Measurements from ENCODE around the gene SOX8. TPM values are rescaled to one million over a fixed set of nuclear protein-coding genes. Genes with fewer than 3 reads are reported as not detected.

Gene SOX8
- total and polyA plus RNA-seq, 2 donors from 2014 or later, result 0.17 to 1.0 TPM

DNA sequence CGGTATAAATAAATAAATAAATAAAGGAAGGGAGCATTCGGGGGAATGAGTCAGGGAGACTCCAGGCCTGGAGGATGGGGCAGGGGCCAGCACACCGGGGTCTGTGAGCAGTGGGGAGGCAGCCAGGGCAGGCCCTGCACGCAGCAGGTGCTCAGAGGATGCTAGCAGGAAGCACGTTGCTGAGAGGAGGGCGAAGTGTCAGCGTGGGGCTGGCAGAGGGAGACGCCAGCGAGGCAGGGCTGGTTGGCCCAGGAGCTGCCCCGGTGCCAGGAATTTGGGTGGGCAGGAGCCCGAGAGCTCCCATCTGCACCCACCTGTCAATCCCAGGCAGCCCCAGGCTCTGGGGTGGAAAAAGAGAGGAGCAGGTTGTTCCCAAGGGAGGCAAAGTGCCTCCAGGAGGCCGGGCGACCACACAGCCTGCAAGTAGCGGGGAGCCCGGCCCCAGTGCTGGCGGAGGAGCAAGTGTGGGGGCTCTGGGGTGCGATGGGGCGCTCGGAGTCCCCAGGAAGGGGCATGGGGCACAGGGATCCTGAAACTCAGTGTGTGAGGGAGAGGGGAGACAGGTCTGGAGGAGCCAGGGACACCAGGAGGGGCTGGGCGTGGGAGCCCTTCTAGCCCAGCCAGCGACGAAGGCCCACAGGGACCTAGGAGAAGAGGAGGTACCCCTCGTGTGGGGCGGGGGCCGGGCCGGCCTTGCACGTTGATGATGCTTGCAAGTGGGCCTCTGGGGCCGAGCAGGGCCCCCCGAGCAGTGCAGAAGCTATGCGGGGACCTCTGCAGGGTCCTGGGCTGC, 28.0 kb downstream of the SOX8 start:
- intact Hi-C loops (cut with DNase I), result no loop called here
- no peak for FAIRE-seq
- Histone ChIP-seq H3K9ac (ENCODE audit: low read length in 3 of 3) (no peak overlapping the region), H3K27ac (ENCODE audit: low read depth in 2 of 2, low read length in 2 of 2) (no peak overlapping the region), H3K4me3 (ENCODE audit: low read length in 3 of 3) (no peak overlapping the region), H3K36me3 (ENCODE audit: control insufficient read depth in 2 of 3, insufficient read depth in 3 of 3, low read length in 3 of 3) (no peaks in the 10 kb centered on the region), H3K27me3 (ENCODE audit: control insufficient read depth, insufficient read depth, low read length) (no peaks in the 10 kb centered on the region), H3K4me1 (ENCODE audit: control insufficient read depth in 2 of 3, insufficient read depth in 2 of 3, low read depth in 1 of 3, low read length in 3 of 3) (no peaks in the 10 kb centered on the region), H3K9me3 (ENCODE audit: control insufficient read depth in 2 of 3, insufficient read depth in 1 of 3, low read length in 3 of 3) (no peaks in the 10 kb centered on the region)
- TF ChIP-seq, protein P1, sequence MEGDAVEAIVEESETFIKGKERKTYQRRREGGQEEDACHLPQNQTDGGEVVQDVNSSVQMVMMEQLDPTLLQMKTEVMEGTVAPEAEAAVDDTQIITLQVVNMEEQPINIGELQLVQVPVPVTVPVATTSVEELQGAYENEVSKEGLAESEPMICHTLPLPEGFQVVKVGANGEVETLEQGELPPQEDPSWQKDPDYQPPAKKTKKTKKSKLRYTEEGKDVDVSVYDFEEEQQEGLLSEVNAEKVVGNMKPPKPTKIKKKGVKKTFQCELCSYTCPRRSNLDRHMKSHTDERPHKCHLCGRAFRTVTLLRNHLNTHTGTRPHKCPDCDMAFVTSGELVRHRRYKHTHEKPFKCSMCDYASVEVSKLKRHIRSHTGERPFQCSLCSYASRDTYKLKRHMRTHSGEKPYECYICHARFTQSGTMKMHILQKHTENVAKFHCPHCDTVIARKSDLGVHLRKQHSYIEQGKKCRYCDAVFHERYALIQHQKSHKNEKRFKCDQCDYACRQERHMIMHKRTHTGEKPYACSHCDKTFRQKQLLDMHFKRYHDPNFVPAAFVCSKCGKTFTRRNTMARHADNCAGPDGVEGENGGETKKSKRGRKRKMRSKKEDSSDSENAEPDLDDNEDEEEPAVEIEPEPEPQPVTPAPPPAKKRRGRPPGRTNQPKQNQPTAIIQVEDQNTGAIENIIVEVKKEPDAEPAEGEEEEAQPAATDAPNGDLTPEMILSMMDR (IDR thresholded peaks at IDR 0.05; ENCODE audit: borderline replicate concordance, extremely low read depth, insufficient read depth), result no peak
- no peak for DNase-seq

DNA sequence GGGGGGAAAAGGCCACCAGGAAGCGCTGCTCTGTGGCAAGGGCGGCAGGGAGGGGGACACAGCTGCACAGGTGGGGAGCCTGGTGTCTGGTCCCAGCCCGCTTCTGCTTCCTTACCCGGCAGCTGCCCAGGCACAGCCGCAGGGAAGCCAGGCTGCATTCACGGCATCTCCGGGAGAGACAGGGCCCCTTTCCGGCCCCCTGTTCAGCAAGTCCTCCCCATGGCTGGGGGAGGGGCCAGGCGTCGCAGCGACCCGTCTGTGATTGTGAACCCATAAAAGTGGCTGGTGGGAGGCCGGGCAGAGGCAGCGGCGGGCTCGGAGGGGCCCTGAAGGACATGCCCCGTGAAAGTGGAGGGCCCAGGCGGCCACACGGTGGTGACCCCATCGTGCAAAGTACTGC, 28.7 kb downstream of the SOX8 start:
- intact Hi-C loops (cut with DNase I), result no loop called here
- no peaks in the 10 kb centered on the region for H3K4me1 ChIP-seq (ENCODE audit: control insufficient read depth in 2 of 3, insufficient read depth in 2 of 3, low read depth in 1 of 3, low read length in 3 of 3)
- H3K9me3 ChIP-seq (ENCODE audit: control insufficient read depth in 2 of 3, insufficient read depth in 1 of 3, low read length in 3 of 3), result no peaks in the 10 kb centered on the region
- no peaks in the 10 kb centered on the region for H3K27me3 ChIP-seq (ENCODE audit: control insufficient read depth, insufficient read depth, low read length)
- no peak overlapping the region for H3K4me3 ChIP-seq (ENCODE audit: low read length in 3 of 3)
- no peak for FAIRE-seq
- H3K9ac ChIP-seq (ENCODE audit: low read length in 3 of 3), result no peak overlapping the region
- no peak overlapping the region for H3K27ac ChIP-seq (ENCODE audit: low read depth in 2 of 2, low read length in 2 of 2)
- DNase-seq, result peak in 4 of 5 donors; percentile 66 to 79 (median 68)
- TF ChIP-seq, protein P1 (IDR thresholded peaks at IDR 0.05; ENCODE audit: borderline replicate concordance, extremely low read depth, insufficient read depth), result no peak
- no peaks in the 10 kb centered on the region for H3K36me3 ChIP-seq (ENCODE audit: control insufficient read depth in 2 of 3, insufficient read depth in 3 of 3, low read length in 3 of 3)

DNA sequence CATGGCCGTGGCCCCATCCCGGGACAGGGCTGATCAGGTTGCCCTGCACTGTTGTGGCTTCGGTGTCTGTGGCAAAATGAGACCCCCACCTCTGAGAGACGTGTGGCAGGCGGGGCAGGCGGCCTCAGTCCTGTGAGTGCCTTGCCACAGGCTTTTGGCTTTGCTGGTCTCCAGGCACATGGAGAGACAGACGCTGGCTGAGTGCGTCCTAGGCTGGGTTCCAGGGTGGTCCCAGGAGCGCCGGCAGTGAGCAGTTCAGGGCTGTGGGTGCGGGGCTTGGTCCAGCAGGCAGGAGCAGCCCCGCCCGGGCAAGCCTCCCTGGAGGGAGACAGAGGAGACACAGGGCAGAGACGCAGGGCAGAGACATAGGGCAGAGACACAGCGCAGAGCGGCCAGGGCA, 29.2 kb downstream of the SOX8 start:
- Histone ChIP-seq H3K36me3 (ENCODE audit: control insufficient read depth in 2 of 3, insufficient read depth in 3 of 3, low read length in 3 of 3) (no peaks in the 10 kb centered on the region), H3K9ac (ENCODE audit: low read length in 3 of 3) (no peak overlapping the region), H3K27ac (ENCODE audit: low read depth in 2 of 2, low read length in 2 of 2) (no peak overlapping the region), H3K4me1 (ENCODE audit: control insufficient read depth in 2 of 3, insufficient read depth in 2 of 3, low read depth in 1 of 3, low read length in 3 of 3) (no peaks in the 10 kb centered on the region), H3K9me3 (ENCODE audit: control insufficient read depth in 2 of 3, insufficient read depth in 1 of 3, low read length in 3 of 3) (no peaks in the 10 kb centered on the region), H3K27me3 (ENCODE audit: control insufficient read depth, insufficient read depth, low read length) (no peaks in the 10 kb centered on the region), H3K4me3 (ENCODE audit: low read length in 3 of 3) (no peak overlapping the region)
- TF ChIP-seq, protein P1 (IDR thresholded peaks at IDR 0.05; ENCODE audit: borderline replicate concordance, extremely low read depth, insufficient read depth), result no peak
- intact Hi-C loops (cut with DNase I), result no loop called here
- no peak for DNase-seq
- no peak for FAIRE-seq
